Stomach (tissue), 9 donors: ENCODE results near the gene JOSD1. TPM values are rescaled to one million over a fixed set of nuclear protein-coding genes. Genes with fewer than 3 reads are reported as not detected.

Source experiments
- DNase-seq, 2 donors: peaks; one replicate each; pipeline versions ENCODE4 v3.0.0 to v3.0.0-alpha.2; 2013 to 2019
- H3K27ac ChIP-seq, 5 donors: fragments of 200-600 bp in 4 of 5; sonication (generic) in 4 of 5; one replicate each; pipeline ENCODE4 v1.5.1; 2013 to 2019; ENCODE audit warnings: mild to moderate bottlenecking in 1 of 5, moderate library complexity in 1 of 5
- H3K27me3 ChIP-seq, 3 donors: fragments of 200-600 bp; sonication (generic); one replicate each; pipeline ENCODE4 v1.5.1; 2017 to 2019; ENCODE audit warnings: mixed run types in 1 of 3
- H3K36me3 ChIP-seq, 4 donors: fragments of 200-600 bp; sonication (generic); 1 replicate in 3 of 4; 2 replicates in 1 of 4; pipeline ENCODE4 v1.5.1; 2016 to 2019
- H3K4me1 ChIP-seq, 4 donors: fragments of 200-600 bp; sonication (generic); one replicate each; pipeline ENCODE4 v1.5.1; 2016 to 2019
- H3K4me3 ChIP-seq, 4 donors: fragments of 200-600 bp; sonication (generic) in 3 of 4; one replicate each; pipeline ENCODE4 v1.5.1; 2016 to 2019; ENCODE audit warnings: mild to moderate bottlenecking in 1 of 4
- H3K9me3 ChIP-seq, 4 donors: fragments of 200-600 bp; sonication (generic); one replicate each; pipeline ENCODE4 v1.5.1; 2016 to 2019
- CTCF ChIP-seq, 7 experiments: fragments of 450-650 bp in 4 of 7; fragments of 200-600 bp in 3 of 7; sonication (generic) in 3 of 7; IDR thresholded peaks; one replicate each; pipeline ENCODE4 v1.5.1; 2016 to 2019; ENCODE audit warnings: antibody characterized with exemption in 7 of 7, control low read depth in 2 of 7, mild to moderate bottlenecking in 1 of 7
- EP300 ChIP-seq: sonication (generic); formaldehyde crosslinking; IDR thresholded peaks from one replicate; pipeline ENCODE4 v1.6.1; 2017; ENCODE audit warnings: antibody characterized with exemption
- POLR2A ChIP-seq, 4 donors: fragments of 450-650 bp; IDR thresholded peaks; one replicate each; pipeline ENCODE4 v1.6.1; 2016; ENCODE audit warnings: antibody characterized with exemption in 4 of 4, control low read depth in 2 of 4, mild to moderate bottlenecking in 1 of 4, moderate library complexity in 1 of 4
- POLR2AphosphoS5 ChIP-seq, 3 donors: sonication (generic); formaldehyde crosslinking; IDR thresholded peaks; one replicate each; pipeline ENCODE4 v1.6.1; 2016; ENCODE audit warnings: antibody characterized with exemption in 3 of 3
- WGBS, 5 donors: extraction: QIAGEN DNeasy Blood & Tissue Kit in 3 of 5; methylation state at CpG; one replicate each; pipeline versions ENCODE4 v1.1.5 to v1.1.7; 2013 to 2018; 5-methylcytosine and 5-hydroxymethylcytosine counted together
- intact Hi-C: fragments of 100-400 bp; cut with DNase I; formaldehyde crosslinking; loops from one replicate; pipeline ENCODE4 v1.15.1; 2023; ENCODE audit warnings: low total_unique reads
- polyA plus RNA-seq, 3 donors: library from polyadenylated mRNA; stranded (reverse); fragments of 200-250 nt; gene quantifications; one replicate each; pipeline ENCODE4 v1.2.3, GENCODE V29; 2013
- total RNA-seq, 5 donors: library from RNA; depleted of rRNA; stranded (reverse); fragments of >200 nt; gene quantifications; one replicate each; pipeline versions ENCODE4 v1.1.0 to v1.2.3, GENCODE V29; 2014 to 2016
- donor health status: healthy with polysubstance abuse.
- donor health status: Bipolar disorder and iron deficiency.
- donor health status: healthy.

JOSD1 gene
- total and polyA plus RNA-seq, 8 donors, result 17.9 to 66.1 (median 35.7) TPM

DNA sequence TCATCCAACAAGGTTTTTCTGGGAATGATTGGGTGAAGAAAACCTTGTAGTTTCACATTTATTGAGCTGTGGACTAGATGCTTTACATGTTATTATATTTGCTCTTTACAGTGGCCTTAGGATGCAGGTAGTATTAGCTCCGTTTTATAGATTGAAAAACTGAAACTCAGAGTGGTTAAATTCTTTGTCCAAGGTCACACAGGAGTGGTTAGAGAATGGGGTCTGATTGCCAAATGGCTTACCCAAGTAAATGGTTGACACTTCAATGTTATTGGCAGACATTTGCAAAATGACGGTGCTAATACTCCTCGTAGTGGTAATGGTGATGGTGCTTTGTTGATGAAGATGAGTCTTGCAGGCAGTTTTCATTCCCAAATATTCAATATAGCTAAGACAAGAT is 7.2 kb upstream of the JOSD1 start:
- intact Hi-C loops, result no loop called here
- Histone ChIP-seq H3K36me3 (peaks cover 0 to 24% (median 21%) of the 10 kb centered on the region in 4 donors), H3K9me3 (no peaks in the 10 kb centered on the region), H3K27me3 (no peaks in the 10 kb centered on the region), H3K27ac (peak overlapping the region in 2 of 5 donors; percentile 96 to 99), H3K4me3 (peak overlapping the region in 2 of 4 donors; percentile 80 to 92), H3K4me1 (peaks cover 36 to 72% (median 45%) of the 10 kb centered on the region in 4 donors)
- no peak for DNase-seq
- TF ChIP-seq POLR2AphosphoS5 (IDR thresholded peaks at IDR 0.05), result no peak
- TF ChIP-seq CTCF (IDR thresholded peaks at IDR 0.05), result no peak
- TF ChIP-seq POLR2A (IDR thresholded peaks at IDR 0.05), result no peak
- no peak for TF ChIP-seq EP300
- WGBS, 5 donors, result 82 to 90% (median 88%) methylated on average over 3 of the region's 3 CpGs

DNA sequence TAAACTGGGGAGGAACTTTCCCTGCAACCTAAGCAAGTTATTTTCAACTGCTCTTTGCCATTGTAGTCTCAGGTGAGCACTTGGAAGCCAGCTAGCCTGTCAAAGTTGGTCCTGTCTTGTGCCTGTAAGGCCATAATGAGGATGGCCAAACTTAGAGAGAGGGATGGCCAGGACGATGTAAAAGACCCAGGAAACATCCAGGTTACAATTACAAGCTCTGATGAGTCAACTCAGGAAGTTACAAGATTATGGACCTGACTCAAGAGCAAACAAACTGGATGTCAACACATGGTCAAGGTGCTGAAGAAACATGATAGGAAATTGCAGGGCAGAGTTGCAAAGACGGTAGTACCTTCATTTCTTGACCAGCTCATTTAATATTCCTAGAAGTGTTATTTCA is 6.6 kb upstream of the JOSD1 start:
- DNase-seq, result peak in 1 of 2 donors; percentile 54
- H3K27me3 ChIP-seq, result no peaks in the 10 kb centered on the region
- peak overlapping the region; percentile 68 to 100 (median 97) for H3K27ac ChIP-seq
- H3K36me3 ChIP-seq, result peaks cover 0 to 21% (median 19%) of the 10 kb centered on the region in 4 donors
- peaks cover 35 to 66% (median 39%) of the 10 kb centered on the region in 4 donors for H3K4me1 ChIP-seq
- intact Hi-C loops, result no loop called here
- no peaks in the 10 kb centered on the region for H3K9me3 ChIP-seq
- TF ChIP-seq CTCF (IDR thresholded peaks at IDR 0.05) (no peak), POLR2AphosphoS5 (IDR thresholded peaks at IDR 0.05) (peak in 2 of 3 donors; percentile 32 to 57)
- WGBS, 5 donors, result 10 to 34% (median 20%) methylated on average over 2 of the region's 2 CpGs
- peak overlapping the region; percentile 80 to 92 (median 88) for H3K4me3 ChIP-seq

DNA sequence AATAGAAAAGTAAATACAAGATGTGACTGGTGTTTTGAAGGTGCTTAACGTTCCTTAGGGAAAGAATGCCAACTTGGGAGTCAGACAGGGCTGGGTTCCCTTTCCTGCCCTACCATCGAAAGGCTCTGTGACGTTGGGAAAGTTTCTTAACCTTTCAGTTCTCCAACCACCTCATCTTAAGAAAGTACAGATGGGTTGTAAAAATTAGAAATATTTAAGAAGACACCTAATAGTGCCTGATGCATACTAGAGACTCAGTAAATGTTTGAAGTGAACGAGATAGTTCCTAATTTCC is 6.1 kb upstream of the JOSD1 start:
- Histone ChIP-seq H3K4me1 (peaks cover 32 to 63% (median 39%) of the 10 kb centered on the region in 4 donors), H3K9me3 (no peaks in the 10 kb centered on the region), H3K4me3 (peak overlapping the region; percentile 80 to 92 (median 88)), H3K27me3 (no peaks in the 10 kb centered on the region), H3K36me3 (peaks cover 0 to 21% (median 17%) of the 10 kb centered on the region in 4 donors), H3K27ac (peak overlapping the region; percentile 96 to 100 (median 98))
- TF ChIP-seq EP300 (no peak), CTCF (IDR thresholded peaks at IDR 0.05) (no peak), POLR2A (IDR thresholded peaks at IDR 0.05) (no peak), POLR2AphosphoS5 (IDR thresholded peaks at IDR 0.05) (no peak)
- intact Hi-C loops, result no loop called here
- no peak for DNase-seq
- 0 to 2% (median 1%) methylated on average over 4 of the region's 4 CpGs for WGBS, 5 donors

GRCh38 chr22:38706101-38706900 is 5.6 kb upstream of the JOSD1 start:
- Histone ChIP-seq H3K27ac (peak overlapping the region; percentile 96 to 100 (median 98)), H3K4me1 (peaks cover 38 to 63% (median 44%) of the 10 kb centered on the region in 4 donors), H3K27me3 (no peaks in the 10 kb centered on the region), H3K4me3 (peak overlapping the region; percentile 80 to 92 (median 88)), H3K9me3 (no peaks in the 10 kb centered on the region), H3K36me3 (peaks cover 0 to 20% (median 17%) of the 10 kb centered on the region in 4 donors)
- intact Hi-C loops, result no loop called here
- TF ChIP-seq CTCF (IDR thresholded peaks at IDR 0.05) (no peak), POLR2A (IDR thresholded peaks at IDR 0.05) (no peak), EP300 (no peak), POLR2AphosphoS5 (IDR thresholded peaks at IDR 0.05) (no peak)
- 0 to 1% (median 0%) methylated on average over 27 to 79 of the region's 80 CpGs for WGBS, 5 donors
- DNase-seq, result peak; percentile 60 to 75
